Upper lobe of left lung (tissue), 6 donors: ENCODE measurements around the gene CPNE4. TPM values are rescaled to one million over a fixed set of nuclear protein-coding genes. Genes with fewer than 3 reads are reported as not detected.

ENCODE experiments used
- ATAC-seq, 2 donors: fragments of 200-7000 bp; cut with Tn5 transposase; one replicate each; pipeline ENCODE4 v1.9.1; 2022; ENCODE audit warnings: mild to moderate bottlenecking in 2 of 2, moderate library complexity in 2 of 2; ENCODE audit not compliant: low FRiP score in 2 of 2
- DNase-seq, 2 donors: peaks; one replicate each; pipeline ENCODE4 v3.0.0-alpha.2; 2019 to 2020
- H3K27ac ChIP-seq, 4 donors: fragments of 200-600 bp; sonication (generic); one replicate each; pipeline ENCODE4 v1.5.1; 2016 to 2019
- H3K27me3 ChIP-seq, 4 donors: fragments of 200-600 bp; sonication (generic); one replicate each; pipeline ENCODE4 v1.5.1; 2017 to 2019
- H3K36me3 ChIP-seq, 4 donors: fragments of 200-600 bp; sonication (generic); one replicate each; pipeline ENCODE4 v1.5.1; 2016 to 2019
- H3K4me1 ChIP-seq, 4 donors: fragments of 200-600 bp; sonication (generic); one replicate each; pipeline ENCODE4 v1.5.1; 2018 to 2019
- H3K4me3 ChIP-seq, 4 donors: fragments of 200-600 bp; sonication (generic); one replicate each; pipeline ENCODE4 v1.5.1; 2017 to 2019; ENCODE audit warnings: mild to moderate bottlenecking in 2 of 4, moderate library complexity in 1 of 4
- H3K9me3 ChIP-seq, 4 donors: fragments of 200-600 bp; sonication (generic); one replicate each; pipeline ENCODE4 v1.5.1; 2018 to 2019
- CTCF ChIP-seq, 6 experiments: fragments of 450-650 bp in 4 of 6; fragments of 200-600 bp in 2 of 6; sonication (generic) in 2 of 6; IDR thresholded peaks; one replicate each; pipeline ENCODE4 v1.5.1; 2016 to 2019; ENCODE audit warnings: antibody characterized with exemption in 6 of 6
- EP300 ChIP-seq, 4 donors: sonication (generic); formaldehyde crosslinking; IDR thresholded peaks; one replicate each; pipeline ENCODE4 v1.5.1; 2017; ENCODE audit warnings: antibody characterized with exemption in 4 of 4, control low read depth in 2 of 4
- POLR2A ChIP-seq, 4 donors: fragments of 450-650 bp; IDR thresholded peaks; one replicate each; pipeline ENCODE4 v1.5.1; 2016 to 2017; ENCODE audit warnings: antibody characterized with exemption in 4 of 4, mild to moderate bottlenecking in 2 of 4
- POLR2AphosphoS5 ChIP-seq, 2 donors: sonication (generic); formaldehyde crosslinking; IDR thresholded peaks; one replicate each; pipeline ENCODE4 v1.5.1; 2017; ENCODE audit warnings: antibody characterized with exemption in 2 of 2
- WGBS, 2 donors: methylation state at CpG; one replicate each; pipeline ENCODE4 v1.1.5; 2017 to 2018; 5-methylcytosine and 5-hydroxymethylcytosine counted together
- total RNA-seq, 6 donors: library from RNA; depleted of rRNA in 4 of 6; stranded (reverse); fragments of >200 nt in 4 of 6; gene quantifications; one replicate each; pipeline versions ENCODE4 v1.1.0 to v1.2.1, GENCODE V29; 2016 to 2021
- donor health status: DM: no; HTN: no; CAD: no; lungs with moderate emphysema.
- donor health status: DM: no; HTN: yes; CAD: no; lungs with severe emphysema.

Gene CPNE4
- total RNA-seq, 6 donors from 2014 or later = 0.34 to 2.1 (median 0.47) TPM; not detected in 3

GRCh38 chr3:132004571-132004970 lies 30.2 kb downstream of the CPNE4 start:
- Histone ChIP-seq H3K36me3 (no peaks in the 10 kb centered on the region), H3K4me3 (no peak overlapping the region), H3K4me1 (no peaks in the 10 kb centered on the region), H3K9me3 (no peaks in the 10 kb centered on the region), H3K27me3 (no peaks in the 10 kb centered on the region), H3K27ac (no peak overlapping the region)
- DNase-seq = no peak
- 46 to 48% methylated on average over 2 of the region's 2 CpGs for WGBS, 2 donors
- no peak for TF ChIP-seq EP300 (IDR thresholded peaks at IDR 0.05)
- no peak for TF ChIP-seq POLR2A (IDR thresholded peaks at IDR 0.05)
- TF ChIP-seq CTCF (IDR thresholded peaks at IDR 0.05) = no peak
- ATAC-seq = no peak

GRCh38 chr3:132003685-132004084 lies 31.1 kb downstream of the CPNE4 start:
- no peak for TF ChIP-seq POLR2A (IDR thresholded peaks at IDR 0.05)
- TF ChIP-seq POLR2AphosphoS5 (IDR thresholded peaks at IDR 0.05) = no peak
- no peak for TF ChIP-seq EP300 (IDR thresholded peaks at IDR 0.05)
- no peak for TF ChIP-seq CTCF (IDR thresholded peaks at IDR 0.05)
- H3K4me1 ChIP-seq = no peaks in the 10 kb centered on the region
- 87 to 90% methylated on average over 1 of the region's 1 CpG for WGBS, 2 donors
- H3K27ac ChIP-seq = no peak overlapping the region
- H3K27me3 ChIP-seq = no peaks in the 10 kb centered on the region
- no peaks in the 10 kb centered on the region for H3K36me3 ChIP-seq
- no peaks in the 10 kb centered on the region for H3K9me3 ChIP-seq
- no peak overlapping the region for H3K4me3 ChIP-seq
- DNase-seq = no peak
- ATAC-seq = no peak

GRCh38 chr3:132001999-132002398 lies 32.8 kb downstream of the CPNE4 start:
- TF ChIP-seq POLR2A (IDR thresholded peaks at IDR 0.05) (no peak), EP300 (IDR thresholded peaks at IDR 0.05) (no peak), CTCF (IDR thresholded peaks at IDR 0.05) (no peak), POLR2AphosphoS5 (IDR thresholded peaks at IDR 0.05) (no peak)

GRCh38 chr3:132001036-132001435 lies 33.8 kb downstream of the CPNE4 start:
- Histone ChIP-seq H3K27ac (no peak overlapping the region), H3K4me3 (no peak overlapping the region), H3K4me1 (no peaks in the 10 kb centered on the region), H3K9me3 (no peaks in the 10 kb centered on the region), H3K27me3 (no peaks in the 10 kb centered on the region), H3K36me3 (no peaks in the 10 kb centered on the region)
- ATAC-seq (no peak), DNase-seq (no peak)
- WGBS, 2 donors = 33 to 63% methylated on average over 1 of the region's 1 CpG
- TF ChIP-seq CTCF (IDR thresholded peaks at IDR 0.05) = no peak
- TF ChIP-seq EP300 (IDR thresholded peaks at IDR 0.05) = no peak
- TF ChIP-seq POLR2AphosphoS5 (IDR thresholded peaks at IDR 0.05) = no peak
- no peak for TF ChIP-seq POLR2A (IDR thresholded peaks at IDR 0.05)

More at GRCh38 chr3:132001999-132002398, 32.8 kb downstream of the CPNE4 start:
- H3K27me3 ChIP-seq = no peaks in the 10 kb centered on the region
- no peak for DNase-seq
- no peaks in the 10 kb centered on the region for H3K36me3 ChIP-seq
- H3K27ac ChIP-seq = no peak overlapping the region
- no peaks in the 10 kb centered on the region for H3K4me1 ChIP-seq
- H3K4me3 ChIP-seq = no peak overlapping the region
- H3K9me3 ChIP-seq = no peaks in the 10 kb centered on the region
- no peak for ATAC-seq
- WGBS, 2 donors = 73 to 76% methylated on average over 2 of the region's 2 CpGs

- Histone ChIP-seq H3K9me3 (no peaks in the 10 kb centered on the region), H3K4me3 (no peak overlapping the region), H3K4me1 (no peaks in the 10 kb centered on the region), H3K27me3 (no peaks in the 10 kb centered on the region), H3K27ac (no peak overlapping the region), H3K36me3 (no peaks in the 10 kb centered on the region)
- no peak for DNase-seq
- TF ChIP-seq EP300 (IDR thresholded peaks at IDR 0.05) (no peak), POLR2AphosphoS5 (IDR thresholded peaks at IDR 0.05) (no peak), CTCF (IDR thresholded peaks at IDR 0.05) (no peak), POLR2A (IDR thresholded peaks at IDR 0.05) (no peak)
- 41 to 50% methylated on average over 1 of the region's 1 CpG for WGBS, 2 donors
- no peak for ATAC-seq
These were observed 36.8 kb downstream of the CPNE4 start for GRCh38 chr3:131998027-131998426.
